ENCODE data around the gene DNAJB12. TPM values are rescaled to one million over a fixed set of nuclear protein-coding genes. Genes with fewer than 3 reads are reported as not detected.

The DNAJB12 gene
- 32.9 to 34.4 TPM (median 33.6 TPM) in 5 replicates for total RNA-seq (2022; extraction: Qiagen RNA extraction; ENCODE audit: low read depth)

DNA sequence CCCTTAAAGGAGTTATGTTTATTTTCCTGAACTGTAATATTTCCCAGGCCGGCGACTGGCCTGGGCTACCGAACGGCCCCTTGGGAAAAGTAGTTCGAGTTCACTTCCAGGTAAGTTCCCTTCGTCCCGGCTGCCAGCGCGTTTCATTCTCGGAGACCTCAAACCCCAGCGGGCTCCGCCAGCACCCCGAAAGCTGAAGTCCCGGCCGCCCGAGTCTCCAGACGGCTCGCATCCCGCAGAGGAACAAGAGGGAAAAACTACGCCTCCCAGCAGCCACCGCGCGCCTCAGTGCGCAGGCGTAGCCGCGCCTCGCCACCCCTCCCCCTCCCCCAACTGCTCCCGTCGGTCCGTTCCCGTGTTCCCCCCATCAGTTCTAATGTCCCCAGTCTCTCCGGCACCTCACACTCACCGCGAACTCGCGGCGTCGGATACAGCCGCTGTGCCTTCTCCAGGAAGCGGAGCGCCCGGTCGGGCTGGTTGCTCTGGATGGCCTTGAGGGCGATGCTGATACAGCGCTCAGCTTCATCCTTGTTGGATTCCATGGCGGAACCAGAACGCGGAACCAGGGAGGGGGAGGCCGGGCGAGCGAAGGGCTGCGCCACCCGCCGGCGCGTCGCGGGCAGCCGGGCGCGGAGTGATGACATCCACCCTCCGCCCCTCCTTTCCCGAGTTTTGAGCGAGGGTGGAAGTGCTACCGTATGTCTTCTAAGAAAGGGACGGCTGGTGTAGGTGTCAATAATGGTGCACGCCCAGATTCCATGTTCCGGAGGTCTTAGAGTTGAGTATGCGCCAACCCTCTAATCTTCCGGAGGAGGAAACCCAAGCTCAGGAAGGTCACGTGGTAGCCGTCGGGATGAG, at the start of gene DNAJB12:
Gene DNAJB12, minus strand, starts transcription at position 564 of the 858 bp plus-strand sequence. Its CDS starts 22 bp downstream, at position 542.

Other genes starting within 250 kb of the DNAJB12 start
- 63.8 to 85.3 TPM (median 81.4 TPM) in 5 replicates for gene ANAPC16, start 138.9 kb downstream of the DNAJB12 start, total RNA-seq (2022; extraction: Qiagen RNA extraction; ENCODE audit: low read depth)
- 30.2 to 41.3 TPM (median 31.6 TPM) in 5 replicates for gene ASCC1, start 138.6 kb downstream of the DNAJB12 start, total RNA-seq (2022; extraction: Qiagen RNA extraction; ENCODE audit: low read depth)
- gene DDIT4, start 81.0 kb downstream of the DNAJB12 start, total RNA-seq (2022; extraction: Qiagen RNA extraction; ENCODE audit: low read depth), result 121 to 181 TPM (median 160 TPM) in 5 replicates

All from A549 treated with CpdA at 1 μM for 4 hours (cell line).